ENCODE data around the gene RGS8. TPM values are rescaled to one million over a fixed set of nuclear protein-coding genes. Genes with fewer than 3 reads are reported as not detected.

The RGS8 gene
- total and polyA plus RNA-seq, 2 donors (not counting 1 experiment from before 2014, with no cell fraction given) = not detected

DNA sequence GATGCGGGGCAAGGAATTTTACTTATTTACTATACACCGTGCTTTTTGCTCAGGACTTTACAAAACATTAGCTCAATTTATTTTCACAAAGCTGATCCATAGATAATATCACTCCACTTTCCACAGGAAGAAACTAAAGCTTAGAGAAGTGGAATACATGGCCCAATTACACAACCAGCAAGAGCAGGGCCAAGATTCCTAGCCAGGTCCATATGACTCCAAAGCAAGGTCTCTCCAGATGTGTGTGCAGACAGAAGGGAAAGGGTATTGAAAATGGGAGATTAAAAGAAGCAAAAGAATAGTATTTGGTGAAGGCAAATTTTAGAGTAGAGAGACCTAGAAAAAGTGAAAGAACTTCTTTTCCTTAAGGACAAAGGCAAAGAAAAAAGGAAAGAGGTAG is 30.4 kb downstream of the RGS8 start:
- DNase-seq (no peak), ATAC-seq (ENCODE audit: low read depth) (no peak)
- no peaks in the 10 kb centered on the region for H4K20me1 ChIP-seq (ENCODE audit: control insufficient read depth, insufficient read depth, low read length, poor library complexity, severe bottlenecking)
- H2AFZ ChIP-seq (ENCODE audit: insufficient read depth, low read depth, low read length, poor library complexity, severe bottlenecking) = no peak overlapping the region
- peaks cover 0 to 1% (median 0%) of the 10 kb centered on the region in 3 donors for H3K9me3 ChIP-seq (ENCODE audit: control extremely low read depth in 1 of 3, control insufficient read depth in 2 of 3, insufficient read depth in 1 of 3, low read length in 2 of 3)
- no CpG with 5 or more reads among the region's 2 CpGs for WGBS (ENCODE audit: insufficient coverage)
- H3K4me2 ChIP-seq (replicated peaks; ENCODE audit: low read depth, low read length, poor library complexity, severe bottlenecking) = no peak overlapping the region
- no peak overlapping the region for H3K27ac Mint-ChIP-seq
- H3K79me2 ChIP-seq (ENCODE audit: control insufficient read depth, insufficient read depth, low read length) = no peaks in the 10 kb centered on the region
- ChIA-PET POLR2A (no interaction called here), CTCF (no interaction called here)
- no peak overlapping the region for H3K4me3 ChIP-seq (ENCODE audit: control extremely low read depth in 1 of 5, extremely low read depth in 1 of 5, insufficient read depth in 1 of 5, low read depth in 2 of 5, low read length in 4 of 5)
- H3K4me1 Mint-ChIP-seq = peaks cover 9% of the 10 kb centered on the region
- H3K27ac ChIP-seq (ENCODE audit: low read length in 2 of 2) = no peak overlapping the region
- no peak for TF ChIP-seq EZH2 (IDR thresholded peaks at IDR 0.05; ENCODE audit: borderline replicate concordance, insufficient read depth, low read depth, low read length, poor library complexity, severe bottlenecking)
- TF ChIP-seq, protein P1, sequence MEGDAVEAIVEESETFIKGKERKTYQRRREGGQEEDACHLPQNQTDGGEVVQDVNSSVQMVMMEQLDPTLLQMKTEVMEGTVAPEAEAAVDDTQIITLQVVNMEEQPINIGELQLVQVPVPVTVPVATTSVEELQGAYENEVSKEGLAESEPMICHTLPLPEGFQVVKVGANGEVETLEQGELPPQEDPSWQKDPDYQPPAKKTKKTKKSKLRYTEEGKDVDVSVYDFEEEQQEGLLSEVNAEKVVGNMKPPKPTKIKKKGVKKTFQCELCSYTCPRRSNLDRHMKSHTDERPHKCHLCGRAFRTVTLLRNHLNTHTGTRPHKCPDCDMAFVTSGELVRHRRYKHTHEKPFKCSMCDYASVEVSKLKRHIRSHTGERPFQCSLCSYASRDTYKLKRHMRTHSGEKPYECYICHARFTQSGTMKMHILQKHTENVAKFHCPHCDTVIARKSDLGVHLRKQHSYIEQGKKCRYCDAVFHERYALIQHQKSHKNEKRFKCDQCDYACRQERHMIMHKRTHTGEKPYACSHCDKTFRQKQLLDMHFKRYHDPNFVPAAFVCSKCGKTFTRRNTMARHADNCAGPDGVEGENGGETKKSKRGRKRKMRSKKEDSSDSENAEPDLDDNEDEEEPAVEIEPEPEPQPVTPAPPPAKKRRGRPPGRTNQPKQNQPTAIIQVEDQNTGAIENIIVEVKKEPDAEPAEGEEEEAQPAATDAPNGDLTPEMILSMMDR (IDR thresholded peaks at IDR 0.05) = no peak
- H3K4me3 Mint-ChIP-seq = no peak overlapping the region
- intact Hi-C loops (cut with micrococcal nuclease) = no loop called here
- no peaks in the 10 kb centered on the region for H3K36me3 ChIP-seq (replicated peaks in 1 of 2; ENCODE audit: control extremely low read depth in 1 of 2, control insufficient read depth in 1 of 2, extremely low read depth in 1 of 2, insufficient read depth in 2 of 2, low read length in 1 of 2)
- peaks cover 7% of the 10 kb centered on the region for H3K27me3 Mint-ChIP-seq
- peaks cover 0 to 3% (median 0%) of the 10 kb centered on the region in 4 experiments for H3K27me3 ChIP-seq (replicated peaks in 1 of 4; ENCODE audit: control extremely low read depth in 1 of 4, control insufficient read depth in 3 of 4, insufficient read depth in 4 of 4, low read length in 3 of 4)
- H3K4me1 ChIP-seq (ENCODE audit: control insufficient read depth in 2 of 2, insufficient read depth in 2 of 2, low read length in 2 of 2) = peaks cover 4 to 7% of the 10 kb centered on the region in 2 donors
- no peak overlapping the region for H3K9ac ChIP-seq (ENCODE audit: low read length)
- no peaks in the 10 kb centered on the region for H3K9me3 Mint-ChIP-seq (ENCODE audit: insufficient read depth)

DNA sequence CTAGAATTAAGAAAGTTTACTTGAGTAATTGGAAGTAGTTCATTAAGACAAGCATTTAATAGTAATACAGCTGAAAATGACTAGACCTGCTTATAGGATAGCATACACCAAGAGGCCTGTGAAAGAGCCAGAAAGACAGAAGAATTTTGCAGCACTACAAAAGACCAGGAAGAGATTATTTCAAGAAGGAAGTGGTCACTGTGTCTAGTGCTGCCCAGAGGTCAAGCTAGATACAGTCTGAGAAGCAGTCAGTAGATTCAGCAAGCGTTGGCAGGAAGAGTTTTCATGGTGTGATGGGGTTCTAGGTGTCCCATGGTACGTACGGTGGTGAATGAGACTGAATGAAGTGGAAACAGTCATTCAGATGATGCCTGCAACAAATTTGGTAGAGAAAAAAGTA is 31.5 kb downstream of the RGS8 start:
- POLR2A ChIA-PET = no interaction called here
- WGBS (ENCODE audit: insufficient coverage) = 72% methylated on average over 3 of the region's 3 CpGs

More for the DNA sequence above, 31.5 kb downstream of the RGS8 start:
- DNase-seq (no peak), ATAC-seq (ENCODE audit: low read depth) (no peak)
- H3K36me3 ChIP-seq (replicated peaks in 1 of 2; ENCODE audit: control extremely low read depth in 1 of 2, control insufficient read depth in 1 of 2, extremely low read depth in 1 of 2, insufficient read depth in 2 of 2, low read length in 1 of 2) = no peaks in the 10 kb centered on the region
- intact Hi-C loops (cut with micrococcal nuclease) = no loop called here
- H3K4me1 Mint-ChIP-seq = peaks cover 9% of the 10 kb centered on the region
- H3K4me1 ChIP-seq (ENCODE audit: control insufficient read depth in 2 of 2, insufficient read depth in 2 of 2, low read length in 2 of 2) = peaks cover 7 to 10% of the 10 kb centered on the region in 2 donors
- H2AFZ ChIP-seq (ENCODE audit: insufficient read depth, low read depth, low read length, poor library complexity, severe bottlenecking) = no peak overlapping the region
- no peaks in the 10 kb centered on the region for H4K20me1 ChIP-seq (ENCODE audit: control insufficient read depth, insufficient read depth, low read length, poor library complexity, severe bottlenecking)
- peaks cover 0 to 1% (median 0%) of the 10 kb centered on the region in 3 donors for H3K9me3 ChIP-seq (ENCODE audit: control extremely low read depth in 1 of 3, control insufficient read depth in 2 of 3, insufficient read depth in 1 of 3, low read length in 2 of 3)
- H3K4me3 ChIP-seq (ENCODE audit: control extremely low read depth in 1 of 5, extremely low read depth in 1 of 5, insufficient read depth in 1 of 5, low read depth in 2 of 5, low read length in 4 of 5) = no peak overlapping the region
- CTCF ChIA-PET = interaction anchor here (0.6 to 1.1 kb wide), 2 partner anchors 25 to 205 kb away, joined by 3 read pairs; no protein-coding TSS in a partner anchor
- TF ChIP-seq, protein P1 (IDR thresholded peaks at IDR 0.05) = no peak
- no peaks in the 10 kb centered on the region for H3K79me2 ChIP-seq (ENCODE audit: control insufficient read depth, insufficient read depth, low read length)
- no peak overlapping the region for H3K4me3 Mint-ChIP-seq
- H3K9ac ChIP-seq (ENCODE audit: low read length) = no peak overlapping the region
- no peak overlapping the region for H3K27ac ChIP-seq (ENCODE audit: low read length in 2 of 2)
- no peak overlapping the region for H3K27ac Mint-ChIP-seq
- no peaks in the 10 kb centered on the region for H3K9me3 Mint-ChIP-seq (ENCODE audit: insufficient read depth)
- H3K27me3 Mint-ChIP-seq = peaks cover 4% of the 10 kb centered on the region
- peaks cover 0 to 3% (median 0%) of the 10 kb centered on the region in 4 experiments for H3K27me3 ChIP-seq (replicated peaks in 1 of 4; ENCODE audit: control extremely low read depth in 1 of 4, control insufficient read depth in 3 of 4, insufficient read depth in 4 of 4, low read length in 3 of 4)
- no peak overlapping the region for H3K4me2 ChIP-seq (replicated peaks; ENCODE audit: low read depth, low read length, poor library complexity, severe bottlenecking)
